K562 (cell line): ENCODE results near the gene OTOG. TPM values are rescaled to one million over a fixed set of nuclear protein-coding genes. Genes with fewer than 3 reads are reported as not detected.
A peak's percentile ranks its signal among the peaks of the same experiment; 100 is the strongest.

Experiments
- ATF7 ChIP-seq: fragments of 450-650 bp; IDR thresholded peaks from 2 replicates; pipeline ENCODE4 v1.7.1; 2014; ENCODE audit warnings: mild to moderate bottlenecking, moderate library complexity
- CAMTA2 ChIP-seq: fragments of 250-450 bp; sonication (Bioruptor Pico); conservative IDR thresholded peaks from 2 replicates; pipeline ENCODE4 v1.5.1; 2022
- CBX5 ChIP-seq: IDR thresholded peaks from 2 replicates; pipeline ENCODE4 v1.6.1; 2014; ENCODE audit warnings: low read depth, borderline replicate concordance
- E2F6 ChIP-seq, 2 experiments: IDR thresholded peaks; 2 replicates each; pipeline ENCODE4 v1.6.1; 2011; ENCODE audit warnings: borderline replicate concordance in 1 of 2, control low read depth in 1 of 2, low read depth in 1 of 2, low read length in 1 of 2, mild to moderate bottlenecking in 1 of 2, mixed read lengths in 1 of 2, moderate library complexity in 1 of 2; ENCODE audit not compliant: insufficient read depth in 1 of 2, insufficient read length in 1 of 2, poor library complexity in 1 of 2, severe bottlenecking in 1 of 2; ENCODE audit errors: extremely low read depth in 1 of 2
- HDGF ChIP-seq: fragments of 450-650 bp; IDR thresholded peaks from 2 replicates; pipeline ENCODE4 v1.6.1; 2016
- LEF1 ChIP-seq: fragments of 450-650 bp; IDR thresholded peaks from 2 replicates; pipeline ENCODE4 v1.6.1; 2016; ENCODE audit warnings: mild to moderate bottlenecking
- MXD1 ChIP-seq: fragments of 250-450 bp; sonication (Bioruptor Pico); IDR thresholded peaks from 2 replicates; pipeline ENCODE4 v1.8.0; 2021; ENCODE audit warnings: borderline replicate concordance, mild to moderate bottlenecking, moderate library complexity; ENCODE audit not compliant: poor library complexity, severe bottlenecking
- NR3C1 ChIP-seq: sonication (generic); formaldehyde crosslinking; IDR thresholded peaks from 2 replicates; pipeline ENCODE4 v1.8.1; 2022; ENCODE audit warnings: missing genetic modification reagents
- RBM39 ChIP-seq: fragments of 200-400 bp; formaldehyde crosslinking; optimal IDR thresholded peaks from 2 replicates; pipeline ENCODE3; 2018; ENCODE audit warnings: low read depth, low read length
- REST ChIP-seq, 2 experiments: fragments of 450-650 bp; formaldehyde crosslinking in 1 of 2; IDR thresholded peaks; 2 replicates each; pipeline versions ENCODE4 v1.4.0 to v1.6.1; 2014 to 2020; ENCODE audit warnings: mild to moderate bottlenecking in 2 of 2, borderline replicate concordance in 1 of 2, low read depth in 1 of 2
- SMARCB1 ChIP-seq: IDR thresholded peaks from 2 replicates; pipeline ENCODE4 v1.6.1; 2011; ENCODE audit warnings: improper control_type of control experiment, low read depth; ENCODE audit not compliant: insufficient read length
- TFAP4 ChIP-seq: sonication (generic); formaldehyde crosslinking; IDR thresholded peaks from 2 replicates; pipeline ENCODE4 v1.8.0; 2022; ENCODE audit warnings: missing genetic modification reagents, mild to moderate bottlenecking, moderate library complexity, borderline replicate concordance
- ZBTB33 ChIP-seq: sonication (generic); formaldehyde crosslinking; IDR thresholded peaks from 2 replicates; pipeline ENCODE4 v1.8.1; 2023; ENCODE audit warnings: mild to moderate bottlenecking, missing genetic modification reagents
- ZNF224 ChIP-seq: sonication (generic); formaldehyde crosslinking; IDR thresholded peaks from 2 replicates; pipeline ENCODE4 v1.8.0; 2022; ENCODE audit warnings: mild to moderate bottlenecking, missing genetic modification reagents
- ZNF274 ChIP-seq: IDR thresholded peaks from 2 replicates; pipeline ENCODE4 v1.6.1; 2011; ENCODE audit warnings: low read depth, mild to moderate bottlenecking, low read length, moderate library complexity, borderline replicate concordance
- polyA plus RNA-seq, 8 experiments: library from polyadenylated mRNA; depleted of rRNA in 4 of 8; stranded (reverse) in 5 of 8; unstranded in 3 of 8; fragments of >200 nt; fragmentation: Nextera tagmentation in 2 of 8; fragmentation: Illumina TruSeq in 1 of 8; extraction: Ambion mirVana in 2 of 8; extraction: Trizol in 1 of 8; gene quantifications; 2 replicates each; pipeline versions ENCODE4 v1.2.1 to v1.2.3, GENCODE V29; 2011 to 2014; ENCODE audit warnings: inconsistent platforms in 1 of 8, missing spikeins in 1 of 8
- total RNA-seq, 7 experiments: library from RNA; depleted of rRNA in 6 of 7; stranded (reverse); fragments of >200 nt in 6 of 7; fragmentation: Illumina TruSeq in 2 of 7; extraction: Trizol in 2 of 7; gene quantifications; 2 replicates each; pipeline versions ENCODE4 v1.2.1 to v1.2.3, GENCODE V29; 2011 to 2021; ENCODE audit warnings: low replicate concordance in 1 of 7

Gene OTOG
- total and polyA plus RNA-seq, 9 of the 15 experiments (the other 6 are each of a cell fraction or from before 2014, with no cell fraction given), result not detected

GRCh38 chr11:17528181-17528691, 18.8 kb upstream of the OTOG start (continued):
- peak; percentile 82 for TF ChIP-seq TFAP4
- no peak for TF ChIP-seq SMARCB1
- peak; percentile 68; the same call in 1 of the 2 replicates for TF ChIP-seq REST (IDR thresholded peaks at IDR 0.05; ENCODE audit: borderline replicate concordance)
- no peak for TF ChIP-seq REST (CRISPR knock-in tag; IDR thresholded peaks at IDR 0.05; ENCODE audit: low read depth)
- TF ChIP-seq CAMTA2 (CRISPR knock-in tag), result no peak
- TF ChIP-seq CBX5, result no peak
- no peak for TF ChIP-seq ZNF224 (CRISPR knock-in tag)
- no peak for TF ChIP-seq ZBTB33
- no peak for TF ChIP-seq RBM39
- TF ChIP-seq MXD1 (CRISPR knock-in tag), result no peak
- no peak for TF ChIP-seq ATF7
- TF ChIP-seq NR3C1 (CRISPR knock-in tag), result no peak
- no peak for TF ChIP-seq ZNF274
- peak in 1 of 2 experiments; percentile 37 for TF ChIP-seq E2F6 (IDR thresholded peaks at IDR 0.05; ENCODE audit: borderline replicate concordance in 1 of 2, extremely low read depth in 1 of 2, insufficient read depth in 1 of 2, insufficient read length in 1 of 2, low read depth in 1 of 2, low read length in 1 of 2, poor library complexity in 1 of 2, severe bottlenecking in 1 of 2)
- no peak for TF ChIP-seq HDGF
- TF ChIP-seq LEF1, result no peak
